Ishikawa (cell line): ENCODE results near the gene HCK.

Experiments
- CEBPB ChIP-seq: IDR thresholded peaks from 2 replicates; pipeline ENCODE4 v1.6.1; 2012
- CREB1 ChIP-seq: IDR thresholded peaks from 2 replicates; pipeline ENCODE4 v1.6.1; 2012; ENCODE audit warnings: low read depth
- EGR1 ChIP-seq: IDR thresholded peaks from 2 replicates; pipeline ENCODE4 v1.6.1; 2012
- EP300 ChIP-seq: IDR thresholded peaks from 2 replicates; pipeline ENCODE4 v1.6.1; 2012; ENCODE audit warnings: borderline replicate concordance
- FOXM1 ChIP-seq: IDR thresholded peaks from 2 replicates; pipeline ENCODE4 v1.6.1; 2012; ENCODE audit warnings: low read depth, borderline replicate concordance
- MAX ChIP-seq: IDR thresholded peaks from 2 replicates; pipeline ENCODE4 v1.6.1; 2012
- NFIC ChIP-seq: IDR thresholded peaks from 2 replicates; pipeline ENCODE4 v1.6.1; 2012
- RAD21 ChIP-seq: IDR thresholded peaks from 2 replicates; pipeline ENCODE4 v1.6.1; 2012; ENCODE audit warnings: low read depth
- TAF1 ChIP-seq: IDR thresholded peaks from 2 replicates; pipeline ENCODE4 v1.6.1; 2012; ENCODE audit warnings: low read depth, mild to moderate bottlenecking
- TCF12 ChIP-seq: IDR thresholded peaks from 2 replicates; pipeline ENCODE4 v1.6.1; 2012; ENCODE audit warnings: low read depth
- TEAD4 ChIP-seq: IDR thresholded peaks from 2 replicates; pipeline ENCODE4 v1.6.1; 2012
- YY1 ChIP-seq: IDR thresholded peaks from 2 replicates; pipeline ENCODE4 v1.6.1; 2012; ENCODE audit warnings: low read depth
- ZBTB7A ChIP-seq: IDR thresholded peaks from 2 replicates; pipeline ENCODE4 v1.6.1; 2012; ENCODE audit warnings: low read depth
- TF ChIP-seq, protein P1 (sequence below): IDR thresholded peaks from 2 replicates; pipeline ENCODE4 v1.6.1; 2012
- TF ChIP-seq, protein P2 (sequence below): IDR thresholded peaks from 2 replicates; pipeline ENCODE4 v1.6.1; 2012; ENCODE audit warnings: low read depth, mild to moderate bottlenecking

HCK gene

GRCh38 chr20:32132911-32133549, 81.0 kb downstream of the HCK start:
- TF ChIP-seq, protein P1, sequence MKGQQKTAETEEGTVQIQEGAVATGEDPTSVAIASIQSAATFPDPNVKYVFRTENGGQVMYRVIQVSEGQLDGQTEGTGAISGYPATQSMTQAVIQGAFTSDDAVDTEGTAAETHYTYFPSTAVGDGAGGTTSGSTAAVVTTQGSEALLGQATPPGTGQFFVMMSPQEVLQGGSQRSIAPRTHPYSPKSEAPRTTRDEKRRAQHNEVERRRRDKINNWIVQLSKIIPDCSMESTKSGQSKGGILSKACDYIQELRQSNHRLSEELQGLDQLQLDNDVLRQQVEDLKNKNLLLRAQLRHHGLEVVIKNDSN: no peak
- TF ChIP-seq NFIC (no peak), CEBPB (no peak), EGR1 (no peak), EP300 (no peak), TCF12 (no peak), RAD21 (no peak), CREB1 (no peak), TEAD4 (no peak), YY1 (no peak), FOXM1 (no peak), MAX (no peak), TAF1 (no peak), ZBTB7A (no peak)
- TF ChIP-seq, protein P2, sequence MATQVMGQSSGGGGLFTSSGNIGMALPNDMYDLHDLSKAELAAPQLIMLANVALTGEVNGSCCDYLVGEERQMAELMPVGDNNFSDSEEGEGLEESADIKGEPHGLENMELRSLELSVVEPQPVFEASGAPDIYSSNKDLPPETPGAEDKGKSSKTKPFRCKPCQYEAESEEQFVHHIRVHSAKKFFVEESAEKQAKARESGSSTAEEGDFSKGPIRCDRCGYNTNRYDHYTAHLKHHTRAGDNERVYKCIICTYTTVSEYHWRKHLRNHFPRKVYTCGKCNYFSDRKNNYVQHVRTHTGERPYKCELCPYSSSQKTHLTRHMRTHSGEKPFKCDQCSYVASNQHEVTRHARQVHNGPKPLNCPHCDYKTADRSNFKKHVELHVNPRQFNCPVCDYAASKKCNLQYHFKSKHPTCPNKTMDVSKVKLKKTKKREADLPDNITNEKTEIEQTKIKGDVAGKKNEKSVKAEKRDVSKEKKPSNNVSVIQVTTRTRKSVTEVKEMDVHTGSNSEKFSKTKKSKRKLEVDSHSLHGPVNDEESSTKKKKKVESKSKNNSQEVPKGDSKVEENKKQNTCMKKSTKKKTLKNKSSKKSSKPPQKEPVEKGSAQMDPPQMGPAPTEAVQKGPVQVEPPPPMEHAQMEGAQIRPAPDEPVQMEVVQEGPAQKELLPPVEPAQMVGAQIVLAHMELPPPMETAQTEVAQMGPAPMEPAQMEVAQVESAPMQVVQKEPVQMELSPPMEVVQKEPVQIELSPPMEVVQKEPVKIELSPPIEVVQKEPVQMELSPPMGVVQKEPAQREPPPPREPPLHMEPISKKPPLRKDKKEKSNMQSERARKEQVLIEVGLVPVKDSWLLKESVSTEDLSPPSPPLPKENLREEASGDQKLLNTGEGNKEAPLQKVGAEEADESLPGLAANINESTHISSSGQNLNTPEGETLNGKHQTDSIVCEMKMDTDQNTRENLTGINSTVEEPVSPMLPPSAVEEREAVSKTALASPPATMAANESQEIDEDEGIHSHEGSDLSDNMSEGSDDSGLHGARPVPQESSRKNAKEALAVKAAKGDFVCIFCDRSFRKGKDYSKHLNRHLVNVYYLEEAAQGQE: no peak

DNA sequence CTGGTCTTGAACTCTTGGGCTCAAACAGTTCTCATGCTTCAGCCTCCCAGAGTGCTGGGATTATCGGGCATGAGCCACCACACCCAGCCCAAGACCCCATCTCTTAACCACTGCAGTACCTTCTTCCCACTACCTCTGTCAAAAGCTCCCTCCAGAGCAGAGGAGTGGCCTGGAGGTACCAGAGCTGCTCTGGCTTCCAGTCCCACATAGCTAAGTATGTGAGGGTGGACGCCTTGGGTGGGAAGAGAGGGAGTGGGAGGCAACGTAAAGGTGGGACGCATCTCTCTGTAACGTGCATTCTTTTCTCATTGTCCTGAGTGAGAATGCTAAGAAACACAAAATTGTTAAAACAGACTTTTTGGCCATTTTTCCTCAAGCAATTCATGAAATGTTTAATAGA, 82.0 kb downstream of the HCK start:
- TF ChIP-seq YY1: no peak
- no peak for TF ChIP-seq EP300
- TF ChIP-seq ZBTB7A: no peak
- TF ChIP-seq CREB1: no peak
- no peak for TF ChIP-seq NFIC
- TF ChIP-seq MAX: no peak
- TF ChIP-seq, protein P1: no peak
- TF ChIP-seq EGR1: no peak
- TF ChIP-seq FOXM1: no peak
- TF ChIP-seq TCF12: no peak
- TF ChIP-seq RAD21: no peak

- TF ChIP-seq, protein P1: no peak
- TF ChIP-seq CREB1 (no peak), CEBPB (no peak), NFIC (no peak), TCF12 (no peak), EGR1 (no peak), FOXM1 (no peak), YY1 (no peak), RAD21 (no peak), TAF1 (no peak), TEAD4 (no peak), ZBTB7A (no peak), EP300 (no peak), MAX (no peak)
- TF ChIP-seq, protein P2: no peak
Measured at GRCh38 chr20:32135983-32136515, 84.0 kb downstream of the HCK start.

DNA sequence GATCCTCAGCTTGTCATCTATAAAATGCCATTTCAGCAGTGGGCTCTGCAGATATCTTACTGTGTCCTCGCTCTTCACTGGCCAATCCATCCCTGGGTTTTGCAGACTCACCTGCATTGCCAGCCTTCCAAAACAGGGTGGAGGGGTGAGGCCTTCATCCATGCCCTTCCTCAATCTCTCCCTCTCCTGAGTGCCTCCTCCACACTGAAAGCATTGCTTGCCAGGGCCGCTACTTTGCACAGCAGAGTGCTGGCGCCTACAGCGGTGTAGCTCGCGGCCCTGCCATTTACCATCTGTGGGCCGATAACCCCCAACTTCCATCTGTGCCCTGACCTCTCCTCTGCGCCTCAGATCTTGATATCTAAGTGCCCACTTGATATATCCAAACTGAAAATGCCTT, 86.9 kb downstream of the HCK start:
- TF ChIP-seq EP300 (no peak), ZBTB7A (no peak)

GRCh38 chr20:32139947-32140346, 87.9 kb downstream of the HCK start:
- TF ChIP-seq NFIC (0 out of 2 replicates have a peak, but pooled peaks have one; percentile 15), RAD21 (no peak)

- TF ChIP-seq, protein P1: no peak
- TF ChIP-seq FOXM1 (no peak), EP300 (no peak), TCF12 (no peak), MAX (no peak), YY1 (no peak), CEBPB (no peak), ZBTB7A (no peak), RAD21 (no peak), CREB1 (no peak), TAF1 (no peak), NFIC (no peak), EGR1 (no peak), TEAD4 (no peak)
- TF ChIP-seq, protein P2: no peak
Measured at GRCh38 chr20:32140603-32141002, 88.6 kb downstream of the HCK start.
